Activated naive CD8-positive, alpha-beta T cell treated with anti-CD3 and anti-CD28 coated beads, Interleukin-2, amount 10 ng/mL, durations not matched to agents 7 days and 5 days (primary cell): ENCODE measurements around the gene ACP5. TPM values are rescaled to one million over a fixed set of nuclear protein-coding genes. Genes with fewer than 3 reads are reported as not detected.
"Not testable (repeated sequence)": the region's sequence is repeated elsewhere in the genome, so short reads cannot be mapped to it uniquely, and the experiment has no call there.

Source experiments
- ATAC-seq: fragments of 150-1000 bp; cut with Tn5 transposase; one replicate; pipeline ENCODE4 v1.10.0; 2021; ENCODE audit warnings: low read depth, moderate library complexity
- POLR2A ChIA-PET: fragments of 350-600 bp; sonication (Branson Sonifier 250); formaldehyde crosslinking; loops from one replicate; lab custom pipeline; 2021; ENCODE audit warnings: antibody characterized with exemption; lab: Charles Lee
- DNase-seq: peaks from one replicate; pipeline ENCODE4 v3.0.0; 2021
- H3K27ac Mint-ChIP-seq: one replicate; pipeline ENCODE4 v1.8.0; 2022; ENCODE audit warnings: mild to moderate bottlenecking, mixed read lengths
- H3K27me3 Mint-ChIP-seq: one replicate; pipeline ENCODE4 v1.8.0; 2022; ENCODE audit warnings: mild to moderate bottlenecking, moderate library complexity, mixed read lengths
- H3K36me3 Mint-ChIP-seq: one replicate; pipeline ENCODE4 v1.8.0; 2021; ENCODE audit warnings: mild to moderate bottlenecking, mixed read lengths
- H3K4me1 Mint-ChIP-seq: one replicate; pipeline ENCODE4 v1.8.0; 2021; ENCODE audit warnings: mixed read lengths
- H3K4me3 Mint-ChIP-seq: one replicate; pipeline ENCODE4 v1.8.0; 2022; ENCODE audit warnings: mild to moderate bottlenecking, moderate library complexity, mixed read lengths
- H3K9me3 Mint-ChIP-seq: one replicate; pipeline ENCODE4 v1.8.0; 2021; ENCODE audit warnings: mixed read lengths
- total RNA-seq, 2 experiments: library from RNA; stranded (reverse); gene quantifications; one replicate each; pipeline ENCODE4 v1.2.3, GENCODE V29; 2021

The ACP5 gene
- total RNA-seq, 2 experiments from 2014 or later = 32.0 to 35.0 TPM

- not testable (repeated sequence) for DNase-seq, H3K9me3 Mint-ChIP-seq, ATAC-seq, H3K4me3 Mint-ChIP-seq, H3K36me3 Mint-ChIP-seq, H3K27me3 Mint-ChIP-seq, H3K27ac Mint-ChIP-seq
- peaks cover 18% of the 10 kb centered on the region for H3K4me1 Mint-ChIP-seq
- POLR2A ChIA-PET = interaction anchor here (1.3 kb wide), 1 partner anchor 16 kb away, joined by 4 read pairs; no protein-coding TSS in a partner anchor
These were observed 4.1 kb downstream of the ACP5 start for GRCh38 chr19:11573354-11573753.

DNA sequence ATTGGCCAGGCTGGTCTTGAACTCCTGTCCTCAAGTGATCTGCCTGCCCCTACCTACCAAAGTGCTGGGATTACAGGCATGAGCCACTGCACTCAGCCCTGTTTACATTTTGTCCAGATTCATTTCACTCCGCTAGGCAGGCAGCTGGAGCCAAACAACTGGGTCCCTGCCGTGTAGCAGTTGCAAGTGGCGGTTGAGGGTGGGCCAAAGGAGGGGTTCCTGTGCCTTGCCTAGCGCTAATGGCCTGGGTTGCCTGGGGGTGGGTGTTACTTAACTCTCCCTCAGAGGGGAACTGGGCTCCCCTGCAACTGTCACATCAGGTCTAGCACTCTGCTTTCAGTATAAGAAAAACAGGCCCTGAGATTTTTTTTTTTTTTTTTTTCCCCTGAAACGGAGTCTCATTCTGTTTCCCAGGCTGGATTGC lies 7.4 kb downstream of the ACP5 start:
- no peak for DNase-seq
- POLR2A ChIA-PET = no interaction called here
- H3K4me1 Mint-ChIP-seq = peaks cover 17% of the 10 kb centered on the region
- no peak overlapping the region for H3K27ac Mint-ChIP-seq
- no peaks in the 10 kb centered on the region for H3K27me3 Mint-ChIP-seq
- peaks cover 2% of the 10 kb centered on the region for H3K36me3 Mint-ChIP-seq
- H3K9me3 Mint-ChIP-seq = no peaks in the 10 kb centered on the region
- no peak overlapping the region for H3K4me3 Mint-ChIP-seq
- no peak for ATAC-seq

DNA sequence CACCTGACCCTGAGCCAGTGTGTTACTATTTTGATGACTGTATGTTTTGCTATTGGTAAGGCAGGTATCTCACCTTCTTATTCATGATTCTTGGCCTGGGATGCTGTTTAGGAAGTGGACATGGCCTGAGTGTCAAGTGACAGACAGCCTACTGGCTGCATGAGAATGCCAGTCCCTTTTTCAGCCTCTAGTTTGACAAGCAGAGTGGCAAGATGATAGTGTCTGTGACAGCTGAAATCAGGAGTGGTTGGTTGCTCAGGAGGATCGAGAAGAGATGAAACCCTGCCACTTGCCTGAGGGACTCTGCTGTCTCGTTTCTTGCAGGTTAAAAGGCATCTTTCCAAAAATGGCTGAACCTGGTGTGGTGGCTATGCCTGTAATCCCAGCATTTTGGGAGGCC lies 11.3 kb downstream of the ACP5 start:
- peaks cover 16% of the 10 kb centered on the region for H3K4me1 Mint-ChIP-seq
- H3K27ac Mint-ChIP-seq = no peak overlapping the region
- H3K4me3 Mint-ChIP-seq = no peak overlapping the region
- no peaks in the 10 kb centered on the region for H3K27me3 Mint-ChIP-seq
- H3K36me3 Mint-ChIP-seq = peaks cover 2% of the 10 kb centered on the region
- ATAC-seq (no peak), DNase-seq (no peak)
- POLR2A ChIA-PET = interaction anchor here (0.7 kb wide), 1 partner anchor 178 kb away, joined by 3 read pairs; no protein-coding TSS in a partner anchor
- no peaks in the 10 kb centered on the region for H3K9me3 Mint-ChIP-seq

GRCh38 chr19:11565649-11565980 lies 11.8 kb downstream of the ACP5 start:
- not testable (repeated sequence) for ATAC-seq, H3K27me3 Mint-ChIP-seq, DNase-seq, H3K4me3 Mint-ChIP-seq, H3K27ac Mint-ChIP-seq, H3K36me3 Mint-ChIP-seq, H3K9me3 Mint-ChIP-seq
- peaks cover 19% of the 10 kb centered on the region for H3K4me1 Mint-ChIP-seq
- POLR2A ChIA-PET = interaction anchor here (0.7 kb wide), 1 partner anchor 177 kb away, joined by 3 read pairs; no protein-coding TSS in a partner anchor

- H3K4me1 Mint-ChIP-seq = peaks cover 24% of the 10 kb centered on the region
- H3K9me3 Mint-ChIP-seq, H3K4me3 Mint-ChIP-seq, ATAC-seq, H3K27me3 Mint-ChIP-seq, H3K27ac Mint-ChIP-seq, H3K36me3 Mint-ChIP-seq, DNase-seq: not testable (repeated sequence)
- POLR2A ChIA-PET = interaction anchor here (0.7 to 1.6 kb wide), 5 partner anchors 15 to 108 kb away, joined by 3 to 5 read pairs (median 3); no protein-coding TSS in a partner anchor
These were observed 13.2 kb downstream of the ACP5 start for GRCh38 chr19:11564082-11564807.

DNA sequence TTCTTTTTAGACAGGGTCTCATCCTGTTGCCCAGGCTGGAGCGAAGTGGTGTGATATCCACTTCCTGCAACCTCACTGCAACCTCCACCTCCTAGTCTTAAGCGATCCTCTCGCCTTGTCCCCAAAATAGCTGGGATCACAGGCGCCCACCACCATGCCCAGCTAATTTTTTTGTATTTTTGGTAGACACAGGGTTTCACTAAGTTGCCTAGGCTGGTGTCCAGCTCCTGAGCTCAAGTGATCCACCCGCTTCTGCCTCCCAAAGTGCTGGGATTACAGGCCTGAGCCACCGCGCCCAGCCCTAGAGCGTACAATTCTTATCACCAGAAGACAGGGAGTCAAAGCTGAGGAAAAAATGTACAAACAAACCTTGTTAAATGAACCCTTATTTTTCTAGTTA lies 13.9 kb downstream of the ACP5 start:
- Mint-ChIP-seq H3K4me1 (peaks cover 22% of the 10 kb centered on the region), H3K9me3 (no peaks in the 10 kb centered on the region), H3K27me3 (no peaks in the 10 kb centered on the region), H3K36me3 (peaks cover 2% of the 10 kb centered on the region), H3K4me3 (no peak overlapping the region), H3K27ac (no peak overlapping the region)
- POLR2A ChIA-PET = interaction anchor here (0.7 to 1.6 kb wide), 3 partner anchors 16 to 107 kb away, joined by 3 to 5 read pairs (median 5); no protein-coding TSS in a partner anchor
- DNase-seq (no peak), ATAC-seq (no peak)

GRCh38 chr19:11560404-11561051 lies 16.9 kb downstream of the ACP5 start:
- Mint-ChIP-seq H3K36me3 (peaks cover 1% of the 10 kb centered on the region), H3K9me3 (no peaks in the 10 kb centered on the region), H3K27ac (peak overlapping the region; percentile 64), H3K27me3 (no peaks in the 10 kb centered on the region), H3K4me1 (peaks cover 29% of the 10 kb centered on the region), H3K4me3 (peak overlapping the region; percentile 69)
- POLR2A ChIA-PET = interaction anchor here (0.9 to 2.7 kb wide), 4 partner anchors 18 to 79 kb away, joined by 3 to 9 read pairs (median 4); no protein-coding TSS in a partner anchor
- peak; percentile 59 for ATAC-seq
- DNase-seq = no peak

DNA sequence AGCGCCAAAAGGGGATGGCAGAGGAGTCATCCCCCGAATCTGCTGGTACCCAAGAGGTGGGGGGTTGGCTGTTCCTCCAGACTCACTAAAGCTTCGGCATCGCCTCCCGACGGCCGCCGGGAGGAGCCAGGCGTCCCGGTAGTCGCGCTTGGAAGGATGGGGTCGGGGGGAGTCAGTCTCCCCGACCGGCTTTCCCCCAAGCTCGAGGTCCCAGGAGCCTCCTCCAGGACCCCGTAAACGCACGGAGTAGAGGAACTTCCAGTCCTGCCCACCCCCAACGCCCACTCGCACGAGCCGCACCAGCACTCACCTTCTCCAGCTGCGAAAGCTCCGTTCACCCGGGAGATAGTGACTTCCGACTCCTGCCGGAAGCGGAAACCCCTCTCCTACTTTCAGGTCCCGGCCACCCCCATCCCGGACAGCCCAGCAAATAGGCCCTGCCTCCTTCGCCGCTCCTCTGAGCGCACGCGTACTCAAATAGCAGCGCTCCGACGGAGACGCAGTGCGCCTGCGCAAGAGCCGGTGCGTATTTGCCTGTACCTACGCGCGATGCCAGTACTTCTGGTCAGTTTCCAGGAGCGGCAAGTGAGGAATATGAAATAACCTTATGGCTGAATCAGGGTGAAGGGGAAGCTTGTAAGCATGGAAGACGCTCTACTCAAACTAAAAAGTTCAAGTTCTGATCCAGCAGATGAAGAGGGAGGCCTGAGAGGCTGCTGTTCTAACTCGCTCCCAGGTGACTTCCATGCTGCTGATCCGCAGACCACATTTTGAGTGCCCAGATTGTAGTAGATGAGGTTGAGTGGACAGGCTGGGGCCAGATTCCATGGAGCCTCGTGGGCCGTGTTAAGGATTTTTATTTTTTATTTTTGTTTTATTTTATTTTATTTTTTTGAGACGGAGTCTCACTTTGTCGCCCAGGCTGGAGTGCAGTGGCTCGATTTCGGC lies 18.3 kb downstream of the ACP5 start, which contains the start of gene ELOF1:
TSS of gene ELOF1 (minus strand) at position 350 of the 948 bp plus-strand sequence. CDS start 4,883 bp downstream, outside the sequence.
- DNase-seq (peak; percentile 95), ATAC-seq (peak; percentile 96)
- no peaks in the 10 kb centered on the region for H3K27me3 Mint-ChIP-seq
- peak within 1 kb of the TSS; percentile 96 for H3K4me3 Mint-ChIP-seq
- POLR2A ChIA-PET = interaction anchor here (0.6 to 2.7 kb wide), 10 partner anchors 19 to 1238 kb away, joined by 3 to 9 read pairs (median 6); partner anchors contain the start of genes DHPS and ZNF653
- peak within 1 kb of the TSS; percentile 93 for H3K27ac Mint-ChIP-seq
- H3K9me3 Mint-ChIP-seq = no peaks in the 10 kb centered on the region
- H3K4me1 Mint-ChIP-seq = peaks cover 31% of the 10 kb centered on the region
- peaks cover 2% of the 10 kb centered on the region for H3K36me3 Mint-ChIP-seq

- Mint-ChIP-seq H3K36me3 (peaks cover 5% of the 10 kb centered on the region), H3K4me1 (peaks cover 29% of the 10 kb centered on the region), H3K27ac (peak overlapping the region; percentile 46), H3K4me3 (peak overlapping the region; percentile 40), H3K9me3 (no peaks in the 10 kb centered on the region), H3K27me3 (no peaks in the 10 kb centered on the region)
- no peak for ATAC-seq
- POLR2A ChIA-PET = interaction anchor here (0.7 kb wide), 1 partner anchor 8 kb away, joined by 3 read pairs; no protein-coding TSS in a partner anchor
- no peak for DNase-seq
These were observed 20.6 kb downstream of the ACP5 start for GRCh38 chr19:11556634-11557420.

- POLR2A ChIA-PET = interaction anchor here (0.6 kb wide), 1 partner anchor 159 kb away, joined by 3 read pairs; no protein-coding TSS in a partner anchor
- Mint-ChIP-seq H3K27ac (no peak overlapping the region), H3K4me1 (peaks cover 22% of the 10 kb centered on the region), H3K36me3 (peaks cover 5% of the 10 kb centered on the region), H3K27me3 (no peaks in the 10 kb centered on the region), H3K9me3 (no peaks in the 10 kb centered on the region), H3K4me3 (no peak overlapping the region)
- no peak for ATAC-seq
- DNase-seq = no peak
These were observed 22.2 kb downstream of the ACP5 start for GRCh38 chr19:11555246-11555645.

DNA sequence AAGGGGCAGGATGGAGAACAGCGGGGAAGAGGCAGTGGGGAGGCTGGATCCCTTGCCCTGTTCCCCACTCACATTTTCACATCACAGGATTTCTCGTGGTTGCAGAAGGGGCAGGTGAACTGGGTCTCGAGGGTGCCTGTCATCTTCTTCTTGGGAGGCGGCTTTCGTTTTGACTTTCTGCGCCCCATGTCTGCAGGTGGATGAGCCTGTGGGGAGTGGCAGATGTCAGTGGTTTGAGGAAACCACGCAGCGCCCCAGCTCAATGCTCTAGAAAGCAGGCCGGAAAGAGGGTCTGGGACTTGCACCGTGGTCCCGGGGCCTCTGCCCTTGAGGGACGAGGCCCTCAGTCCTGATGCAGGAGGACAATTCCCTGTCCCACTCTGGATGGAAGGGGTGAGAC lies 23.3 kb downstream of the ACP5 start:
- DNase-seq (no peak), ATAC-seq (peak; percentile 4)
- Mint-ChIP-seq H3K27ac (peak overlapping the region; percentile 69), H3K27me3 (no peaks in the 10 kb centered on the region), H3K4me3 (peak overlapping the region; percentile 7), H3K36me3 (peaks cover 5% of the 10 kb centered on the region), H3K4me1 (peaks cover 20% of the 10 kb centered on the region), H3K9me3 (no peaks in the 10 kb centered on the region)
- POLR2A ChIA-PET = no interaction called here
